ENCODE results near the gene TOGARAM2. TPM values are rescaled to one million over a fixed set of nuclear protein-coding genes. Genes with fewer than 3 reads are reported as not detected.

TOGARAM2 gene
- polyA plus RNA-seq, 1 donor (not counting 4 experiments of a cell fraction or from before 2014, with no cell fraction given) = 0.10 TPM

DNA sequence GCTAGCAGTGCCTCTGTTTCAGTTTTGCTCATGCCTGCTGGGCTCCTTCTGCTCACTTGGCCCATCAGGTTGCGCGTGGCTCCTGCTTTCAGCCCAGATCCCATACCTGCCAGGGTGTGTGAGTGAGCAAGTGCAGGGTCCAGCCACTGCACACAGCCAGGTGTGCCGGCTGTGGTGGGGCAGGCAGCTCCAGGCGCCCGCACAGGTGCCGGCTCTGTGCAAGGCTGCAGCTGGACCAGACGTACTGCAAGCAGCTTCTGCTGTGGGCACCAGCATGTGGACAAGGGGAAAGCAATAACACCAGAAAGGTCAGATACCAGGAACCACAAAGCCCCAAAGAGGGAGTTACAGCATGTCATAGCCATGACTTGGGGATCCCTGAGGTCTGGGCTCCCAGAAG is 98.8 kb downstream of the TOGARAM2 start:
- no peaks in the 10 kb centered on the region for H4K20me1 ChIP-seq (ENCODE audit: control insufficient read depth, extremely low read depth, insufficient read depth, low read length)
- no peak for TF ChIP-seq EZH2 (IDR thresholded peaks at IDR 0.05; ENCODE audit: low read length)
- TF ChIP-seq, protein P1, sequence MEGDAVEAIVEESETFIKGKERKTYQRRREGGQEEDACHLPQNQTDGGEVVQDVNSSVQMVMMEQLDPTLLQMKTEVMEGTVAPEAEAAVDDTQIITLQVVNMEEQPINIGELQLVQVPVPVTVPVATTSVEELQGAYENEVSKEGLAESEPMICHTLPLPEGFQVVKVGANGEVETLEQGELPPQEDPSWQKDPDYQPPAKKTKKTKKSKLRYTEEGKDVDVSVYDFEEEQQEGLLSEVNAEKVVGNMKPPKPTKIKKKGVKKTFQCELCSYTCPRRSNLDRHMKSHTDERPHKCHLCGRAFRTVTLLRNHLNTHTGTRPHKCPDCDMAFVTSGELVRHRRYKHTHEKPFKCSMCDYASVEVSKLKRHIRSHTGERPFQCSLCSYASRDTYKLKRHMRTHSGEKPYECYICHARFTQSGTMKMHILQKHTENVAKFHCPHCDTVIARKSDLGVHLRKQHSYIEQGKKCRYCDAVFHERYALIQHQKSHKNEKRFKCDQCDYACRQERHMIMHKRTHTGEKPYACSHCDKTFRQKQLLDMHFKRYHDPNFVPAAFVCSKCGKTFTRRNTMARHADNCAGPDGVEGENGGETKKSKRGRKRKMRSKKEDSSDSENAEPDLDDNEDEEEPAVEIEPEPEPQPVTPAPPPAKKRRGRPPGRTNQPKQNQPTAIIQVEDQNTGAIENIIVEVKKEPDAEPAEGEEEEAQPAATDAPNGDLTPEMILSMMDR (optimal IDR thresholded peaks at IDR 0.05 in 1 of 3, IDR thresholded peaks at IDR 0.05 in 1 of 3, conservative IDR thresholded peaks at IDR 0.05 in 1 of 3; ENCODE audit: extremely low read depth in 1 of 3, insufficient read depth in 2 of 3, low read length in 3 of 3) = no peak
- H3K36me3 ChIP-seq (ENCODE audit: control insufficient read depth in 2 of 2, extremely low read depth in 1 of 2, insufficient read depth in 2 of 2, low read length in 2 of 2) = no peaks in the 10 kb centered on the region
- no peaks in the 10 kb centered on the region for H3K4me1 ChIP-seq (ENCODE audit: control insufficient read depth, extremely low read depth, insufficient read depth, low read length)
- no peaks in the 10 kb centered on the region for H3K9me1 ChIP-seq (ENCODE audit: control insufficient read depth, extremely low read depth, insufficient read depth, low read length)
- H3K9ac ChIP-seq (ENCODE audit: control insufficient read depth, extremely low read depth, insufficient read depth, low read length) = no peak overlapping the region
- DNase-seq (ENCODE audit: low read depth, low spot score) = no peak
- H3K4me3 ChIP-seq (ENCODE audit: control insufficient read depth in 2 of 3, extremely low read depth in 1 of 3, insufficient read depth in 2 of 3, low read depth in 1 of 3, low read length in 3 of 3) = no peak overlapping the region
- H3K4me2 ChIP-seq (ENCODE audit: control insufficient read depth, extremely low read depth, insufficient read depth, low read depth, low read length) = no peak overlapping the region
- no peaks in the 10 kb centered on the region for H3K79me2 ChIP-seq (ENCODE audit: control insufficient read depth, insufficient read depth, low read length)
- no peaks in the 10 kb centered on the region for H3K27me3 ChIP-seq (ENCODE audit: control insufficient read depth, extremely low read depth, insufficient read depth, low read length)
- FAIRE-seq = no peak
- dilution Hi-C loops (cut with MboI; ENCODE audit: extremely low pct_ligation_motif_present, low sequenced_read_pairs) = no loop called here
- H2AFZ ChIP-seq (ENCODE audit: control insufficient read depth, low read length) = no peak overlapping the region
- H3K9me3 ChIP-seq (ENCODE audit: control insufficient read depth, low read depth, low read length) = peaks cover 7% of the 10 kb centered on the region
- no peak overlapping the region for H3K27ac ChIP-seq (ENCODE audit: control insufficient read depth, insufficient read depth, low read length)

DNA sequence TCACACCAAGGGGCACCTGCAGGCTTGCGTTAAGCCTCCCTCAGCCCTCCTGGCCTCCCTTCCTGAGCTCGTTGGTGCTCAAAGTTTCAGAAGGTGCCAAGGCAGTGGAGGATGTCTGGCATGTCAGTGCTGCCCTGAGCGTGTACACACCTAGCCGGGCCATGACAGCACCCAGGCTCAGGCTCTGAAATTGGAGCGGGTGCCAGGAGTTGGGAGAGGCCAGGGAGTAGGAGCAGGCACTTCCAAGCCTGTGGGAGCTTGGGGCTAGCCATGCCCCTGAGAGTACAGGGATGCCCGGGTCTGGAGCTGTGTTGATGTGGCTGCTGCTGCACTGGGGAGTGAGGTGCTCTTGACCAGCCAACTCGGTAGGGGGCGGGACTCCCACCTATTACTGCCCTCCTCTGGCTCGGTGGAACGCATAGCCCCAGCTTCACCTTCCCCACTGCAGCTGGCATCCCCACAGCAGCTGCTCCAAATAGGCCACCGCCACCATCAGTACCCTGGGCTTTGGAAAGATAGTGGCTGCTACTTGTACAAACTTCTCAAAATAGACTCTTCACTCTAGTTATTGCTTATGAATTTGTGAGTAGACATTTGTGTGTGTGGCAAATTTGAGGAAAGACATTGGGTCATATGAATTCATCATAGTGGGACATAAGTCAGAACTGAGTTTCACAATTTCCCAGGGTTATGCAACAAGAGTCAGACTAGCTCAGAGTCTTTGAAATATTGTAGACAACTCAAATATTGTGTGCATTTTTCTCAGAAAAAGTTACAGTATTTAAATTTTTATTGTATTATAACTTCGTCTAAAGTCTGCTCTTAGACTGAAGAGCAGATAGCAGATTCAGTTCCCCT is 100.0 kb downstream of the TOGARAM2 start:
- H3K4me2 ChIP-seq (ENCODE audit: control insufficient read depth, extremely low read depth, insufficient read depth, low read depth, low read length) = no peak overlapping the region
- H3K79me2 ChIP-seq (ENCODE audit: control insufficient read depth, insufficient read depth, low read length) = no peaks in the 10 kb centered on the region
- no peaks in the 10 kb centered on the region for H3K4me1 ChIP-seq (ENCODE audit: control insufficient read depth, extremely low read depth, insufficient read depth, low read length)
- no peak overlapping the region for H3K9ac ChIP-seq (ENCODE audit: control insufficient read depth, extremely low read depth, insufficient read depth, low read length)
- peaks cover 7% of the 10 kb centered on the region for H3K9me3 ChIP-seq (ENCODE audit: control insufficient read depth, low read depth, low read length)
- H3K4me3 ChIP-seq (ENCODE audit: control insufficient read depth in 2 of 3, extremely low read depth in 1 of 3, insufficient read depth in 2 of 3, low read depth in 1 of 3, low read length in 3 of 3) = no peak overlapping the region
- no peaks in the 10 kb centered on the region for H3K27me3 ChIP-seq (ENCODE audit: control insufficient read depth, extremely low read depth, insufficient read depth, low read length)
- TF ChIP-seq EZH2 (IDR thresholded peaks at IDR 0.05; ENCODE audit: low read length) = no peak
- TF ChIP-seq, protein P1 (optimal IDR thresholded peaks at IDR 0.05 in 1 of 3, IDR thresholded peaks at IDR 0.05 in 1 of 3, conservative IDR thresholded peaks at IDR 0.05 in 1 of 3; ENCODE audit: extremely low read depth in 1 of 3, insufficient read depth in 2 of 3, low read length in 3 of 3) = no peak
- dilution Hi-C loops (cut with MboI; ENCODE audit: extremely low pct_ligation_motif_present, low sequenced_read_pairs) = no loop called here
- H3K27ac ChIP-seq (ENCODE audit: control insufficient read depth, insufficient read depth, low read length) = no peak overlapping the region
- no peaks in the 10 kb centered on the region for H3K36me3 ChIP-seq (ENCODE audit: control insufficient read depth in 2 of 2, extremely low read depth in 1 of 2, insufficient read depth in 2 of 2, low read length in 2 of 2)
- H3K9me1 ChIP-seq (ENCODE audit: control insufficient read depth, extremely low read depth, insufficient read depth, low read length) = no peaks in the 10 kb centered on the region
- no peak for DNase-seq (ENCODE audit: low read depth, low spot score)
- FAIRE-seq = no peak
- no peaks in the 10 kb centered on the region for H4K20me1 ChIP-seq (ENCODE audit: control insufficient read depth, extremely low read depth, insufficient read depth, low read length)
- H2AFZ ChIP-seq (ENCODE audit: control insufficient read depth, low read length) = no peak overlapping the region

All from keratinocyte (primary cell).